Prostate gland (tissue), 2 donors: ENCODE data around the gene CITED2.

Experiments used
- POLR2AphosphoS5 ChIP-seq: sonication (generic); formaldehyde crosslinking; IDR thresholded peaks from one replicate; pipeline ENCODE4 v1.6.1; 2017; ENCODE audit warnings: antibody characterized with exemption
- TF ChIP-seq, protein P1 (sequence below), 4 experiments: fragments of 200-600 bp in 2 of 4; fragments of 450-650 bp in 2 of 4; sonication (generic) in 2 of 4; IDR thresholded peaks; 1 replicate in 3 of 4; 2 replicates in 1 of 4; pipeline ENCODE4 v1.5.1; 2016 to 2019; ENCODE audit warnings: antibody characterized with exemption in 4 of 4, mild to moderate bottlenecking in 2 of 4, moderate library complexity in 2 of 4

DNA sequence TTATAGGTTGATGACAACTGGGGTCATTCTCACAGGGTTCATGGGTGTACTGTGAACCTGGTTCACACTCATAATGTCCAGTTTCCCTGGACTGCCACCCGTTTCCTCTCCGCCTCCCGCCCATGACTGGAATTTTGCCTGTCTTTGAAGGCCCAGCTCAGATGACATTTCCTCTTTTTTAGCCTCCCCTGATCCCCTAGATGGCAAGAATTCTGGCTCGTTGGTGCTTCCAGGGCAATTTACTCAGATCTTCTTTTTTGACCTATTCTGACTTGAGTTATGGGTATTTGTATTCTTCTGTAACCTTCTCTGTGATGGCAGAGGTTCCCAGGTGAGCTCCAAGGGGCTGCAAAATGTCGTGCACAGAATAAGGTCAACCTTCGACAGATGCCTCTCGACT, 5.7 kb upstream of the CITED2 start:
- TF ChIP-seq POLR2AphosphoS5 = no peak
- TF ChIP-seq, protein P1, sequence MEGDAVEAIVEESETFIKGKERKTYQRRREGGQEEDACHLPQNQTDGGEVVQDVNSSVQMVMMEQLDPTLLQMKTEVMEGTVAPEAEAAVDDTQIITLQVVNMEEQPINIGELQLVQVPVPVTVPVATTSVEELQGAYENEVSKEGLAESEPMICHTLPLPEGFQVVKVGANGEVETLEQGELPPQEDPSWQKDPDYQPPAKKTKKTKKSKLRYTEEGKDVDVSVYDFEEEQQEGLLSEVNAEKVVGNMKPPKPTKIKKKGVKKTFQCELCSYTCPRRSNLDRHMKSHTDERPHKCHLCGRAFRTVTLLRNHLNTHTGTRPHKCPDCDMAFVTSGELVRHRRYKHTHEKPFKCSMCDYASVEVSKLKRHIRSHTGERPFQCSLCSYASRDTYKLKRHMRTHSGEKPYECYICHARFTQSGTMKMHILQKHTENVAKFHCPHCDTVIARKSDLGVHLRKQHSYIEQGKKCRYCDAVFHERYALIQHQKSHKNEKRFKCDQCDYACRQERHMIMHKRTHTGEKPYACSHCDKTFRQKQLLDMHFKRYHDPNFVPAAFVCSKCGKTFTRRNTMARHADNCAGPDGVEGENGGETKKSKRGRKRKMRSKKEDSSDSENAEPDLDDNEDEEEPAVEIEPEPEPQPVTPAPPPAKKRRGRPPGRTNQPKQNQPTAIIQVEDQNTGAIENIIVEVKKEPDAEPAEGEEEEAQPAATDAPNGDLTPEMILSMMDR (IDR thresholded peaks at IDR 0.05) = no peak
